ENCODE data around the gene ARID1B.

ARID1B gene

GRCh38 chr6:157227202-157228166, 450.3 kb downstream of the ARID1B start:
- DNase-seq (ENCODE audit: low spot score), result peak; percentile 57

DNA sequence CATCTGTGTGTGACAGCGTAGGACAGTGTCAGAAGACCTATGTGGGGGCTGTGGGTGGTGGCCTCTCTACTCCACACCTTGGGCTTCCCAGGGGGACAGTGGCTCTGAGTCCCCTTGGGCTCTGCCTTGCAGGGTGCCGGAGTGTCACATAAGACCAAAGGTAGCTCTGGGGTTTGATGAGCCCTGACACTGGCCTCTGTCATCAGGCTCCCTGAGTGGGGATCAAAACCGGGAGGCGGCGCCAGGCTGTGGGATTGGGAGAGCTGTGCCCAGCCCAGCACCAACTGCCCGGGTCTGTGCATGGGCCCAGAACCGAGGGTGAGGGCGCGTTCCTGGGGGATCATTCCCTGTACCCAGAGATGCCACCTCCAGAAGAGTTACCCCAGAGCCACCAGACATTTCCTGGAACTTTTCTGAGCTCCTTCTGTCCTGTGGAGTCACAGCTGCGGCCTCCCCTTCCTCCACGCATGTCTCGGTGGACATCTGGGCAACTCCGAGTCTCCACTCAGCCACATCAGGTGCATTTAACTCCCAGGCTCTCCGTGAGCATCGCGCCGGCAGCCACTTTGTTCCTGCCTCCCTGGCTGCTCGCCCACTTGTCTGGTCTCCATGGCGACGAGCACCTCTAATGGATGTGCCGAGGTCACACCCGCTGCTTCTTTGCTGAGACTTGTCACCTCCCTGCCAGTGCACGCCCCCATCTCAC, 451.4 kb downstream of the ARID1B start:
- peak; percentile 58 for DNase-seq (ENCODE audit: low spot score)

DNA sequence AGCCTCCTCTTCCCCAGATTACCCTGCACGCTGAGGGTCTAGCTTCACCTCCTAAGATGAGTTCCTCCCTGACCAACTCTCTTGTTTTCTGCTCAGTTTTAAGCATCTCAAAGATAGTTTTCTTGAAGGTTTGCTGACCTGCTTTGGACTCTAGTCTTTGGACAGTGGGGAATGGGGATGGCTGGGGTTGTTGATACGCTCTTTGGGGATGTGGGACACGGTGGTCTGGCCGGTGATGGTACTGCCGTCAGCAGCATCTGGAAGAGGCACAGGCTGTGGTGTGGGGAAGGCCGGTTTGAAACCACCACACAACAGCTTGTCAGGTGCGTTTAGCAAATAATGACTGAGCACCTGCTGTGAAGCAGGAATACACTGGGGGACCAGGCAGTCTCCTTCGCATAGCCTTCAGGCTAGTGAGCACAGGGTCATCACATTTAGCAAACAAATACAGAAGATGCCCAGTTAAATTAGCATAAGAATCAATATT, 452.0 kb downstream of the ARID1B start:
- DNase-seq (ENCODE audit: low spot score), result peak; percentile 54

- DNase-seq (ENCODE audit: low spot score), result peak; percentile 23
Measured at GRCh38 chr6:157229713-157230112, 452.5 kb downstream of the ARID1B start.

- peak; percentile 54 for DNase-seq (ENCODE audit: low spot score)
Measured at GRCh38 chr6:157230910-157231309, 453.7 kb downstream of the ARID1B start.

- no peak for DNase-seq (ENCODE audit: low spot score)
Measured at GRCh38 chr6:157232161-157232895, 455.1 kb downstream of the ARID1B start.

GRCh38 chr6:157233156-157233555, 456.0 kb downstream of the ARID1B start:
- DNase-seq (ENCODE audit: low spot score), result no peak

- DNase-seq (ENCODE audit: low spot score), result no peak
Measured at GRCh38 chr6:157233686-157234085, 456.5 kb downstream of the ARID1B start.

DNA sequence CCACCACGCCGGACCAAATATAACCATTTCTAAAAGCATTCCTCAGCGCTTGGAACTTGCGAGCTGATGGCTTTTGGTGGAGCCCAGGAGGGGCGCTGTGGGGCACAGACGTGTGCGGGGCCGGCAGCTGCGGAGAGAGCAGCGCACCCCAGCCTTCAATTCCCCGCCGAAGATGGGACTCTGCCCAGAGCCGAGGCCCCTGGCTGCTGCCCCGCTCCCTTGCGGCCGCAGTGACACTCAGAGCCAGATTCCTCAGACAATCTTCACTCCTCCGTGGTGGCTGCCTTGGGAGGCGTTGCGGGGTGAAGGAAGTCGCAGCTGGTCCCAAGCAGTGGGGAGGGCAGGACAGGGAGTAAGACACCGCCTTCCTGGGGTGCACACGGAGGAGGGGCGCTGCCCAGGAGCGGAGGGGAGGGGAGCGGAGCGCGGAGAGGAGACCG, 458.4 kb downstream of the ARID1B start:
- DNase-seq (ENCODE audit: low spot score), result no peak

DNA sequence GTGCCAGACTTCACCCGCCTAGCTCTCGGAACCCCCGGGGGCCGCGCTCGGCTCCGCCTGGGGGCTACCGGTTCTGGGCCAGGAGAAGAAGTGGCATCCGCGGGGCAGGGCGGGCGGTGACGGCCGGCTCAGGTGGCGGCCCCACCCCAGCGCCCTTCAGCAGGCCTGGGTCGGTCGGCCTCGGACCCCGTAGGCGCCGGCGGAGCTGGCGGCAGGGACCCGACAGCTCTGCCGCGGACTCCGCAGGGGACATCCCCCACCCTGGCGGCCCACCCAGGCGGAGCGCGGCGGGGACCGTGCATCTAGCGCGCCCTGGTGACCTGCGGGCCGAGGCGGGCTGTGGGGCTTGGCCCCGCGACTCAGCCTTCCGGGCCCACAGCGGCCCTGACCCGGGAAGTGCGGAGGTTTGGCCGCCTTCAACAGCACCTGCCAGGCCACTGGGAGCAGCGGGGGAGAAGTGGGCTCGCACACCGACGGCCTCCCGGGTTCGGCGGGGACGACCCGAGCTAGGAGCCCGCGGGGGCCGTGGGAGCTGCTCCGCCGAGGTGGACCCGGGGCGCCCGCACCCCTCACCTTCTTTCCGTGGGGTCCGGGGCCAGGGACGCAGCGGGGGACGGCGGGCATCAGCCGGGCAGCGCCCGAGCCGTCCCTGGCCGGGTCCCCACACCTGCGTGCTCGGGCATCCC, 459.0 kb downstream of the ARID1B start:
- DNase-seq (ENCODE audit: low spot score), result no peak

- no peak for DNase-seq (ENCODE audit: low spot score)
Measured at GRCh38 chr6:157238346-157238745, 461.2 kb downstream of the ARID1B start.

- DNase-seq (ENCODE audit: low spot score), result no peak
Measured at GRCh38 chr6:157239148-157239547, 462.0 kb downstream of the ARID1B start.

- no peak for DNase-seq (ENCODE audit: low spot score)
Measured at GRCh38 chr6:157239671-157240058, 462.5 kb downstream of the ARID1B start.

GRCh38 chr6:157240059-157240959, 463.1 kb downstream of the ARID1B start:
- DNase-seq (ENCODE audit: low spot score), result no peak

- DNase-seq (ENCODE audit: low spot score), result no peak
Measured at GRCh38 chr6:157240960-157241311, 463.8 kb downstream of the ARID1B start.

DNA sequence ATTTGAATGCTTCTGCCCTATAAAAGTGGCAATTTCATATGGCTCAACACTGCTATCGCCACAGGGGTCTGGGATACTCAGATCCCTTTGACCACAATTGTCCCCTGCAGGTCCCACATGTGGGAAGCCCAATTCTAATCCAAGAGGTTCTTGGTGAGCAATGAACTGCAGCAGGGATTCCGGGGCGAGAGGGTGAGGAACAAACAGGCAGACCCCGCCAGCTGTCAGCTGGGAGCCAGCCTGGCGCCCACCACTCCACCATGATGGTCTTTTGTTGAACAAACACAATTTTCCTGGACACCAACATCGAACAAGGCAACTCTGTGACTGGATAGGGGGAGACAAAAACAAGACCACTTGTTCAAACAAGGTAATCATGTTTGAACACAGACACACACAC, 465.6 kb downstream of the ARID1B start:
- DNase-seq (ENCODE audit: low spot score), result no peak

DNA sequence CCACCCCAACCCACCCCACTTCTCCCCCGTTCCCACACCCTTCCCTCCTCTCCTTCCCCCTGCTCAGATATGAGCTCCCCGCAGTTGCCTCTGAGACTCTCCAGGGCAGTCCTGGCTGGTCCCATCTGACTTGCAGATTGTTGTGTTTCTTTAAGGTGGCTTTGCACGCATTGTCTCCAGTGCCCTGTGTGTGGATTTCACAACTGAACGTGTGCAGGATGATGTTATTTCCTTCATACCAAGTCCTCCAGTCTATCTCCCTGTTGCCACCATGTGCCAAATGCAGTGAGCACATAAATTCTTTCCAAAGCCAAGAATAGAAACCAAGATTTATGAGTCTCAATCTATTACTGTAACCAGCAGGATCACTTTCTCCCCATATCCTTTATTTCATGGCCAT, 467.0 kb downstream of the ARID1B start:
- DNase-seq (ENCODE audit: low spot score), result no peak

GRCh38 chr6:157244780-157245179, 467.6 kb downstream of the ARID1B start:
- DNase-seq (ENCODE audit: low spot score), result no peak

- DNase-seq (ENCODE audit: low spot score), result no peak
Measured at GRCh38 chr6:157245436-157245835, 468.3 kb downstream of the ARID1B start.

DNA sequence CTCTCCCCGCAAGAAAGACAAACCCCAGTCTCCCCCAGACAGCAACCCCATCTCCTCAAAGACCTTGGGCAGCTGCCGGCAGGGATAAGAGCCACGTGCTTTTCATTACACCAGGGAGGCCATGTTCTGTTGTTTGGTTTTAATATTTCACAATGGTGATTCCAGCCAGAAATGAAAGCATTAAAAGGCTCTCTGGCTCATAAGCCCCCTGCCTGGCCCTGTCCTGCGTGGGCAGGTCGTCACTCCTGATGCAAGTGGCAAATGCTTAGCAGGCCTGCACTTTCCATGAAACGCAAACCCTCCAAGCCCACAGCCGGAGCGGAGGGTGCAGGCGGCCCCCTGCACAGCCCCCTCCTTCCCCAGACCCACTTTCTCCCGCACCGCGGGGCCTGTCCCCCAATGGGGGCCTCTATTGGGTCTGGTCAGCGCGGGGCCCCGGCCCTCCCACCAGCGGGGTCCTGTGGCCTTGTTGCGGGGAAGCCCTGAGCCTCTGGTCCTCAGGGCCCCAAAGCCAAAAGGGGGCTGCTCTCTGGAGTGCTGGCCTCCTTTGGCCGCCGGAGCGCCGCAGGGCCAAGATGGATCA, 469.0 kb downstream of the ARID1B start:
- DNase-seq (ENCODE audit: low spot score), result no peak
